ENCODE results near the gene DTX1.
"Not testable (repeated sequence)": the region's sequence is repeated elsewhere in the genome, so short reads cannot be mapped to it uniquely, and the experiment has no call there.

DTX1 gene

GRCh38 chr12:113097716-113098440, 41.3 kb downstream of the DTX1 start:
- peak; percentile 59 for DNase-seq

GRCh38 chr12:113098441-113099028, 42.0 kb downstream of the DTX1 start:
- peak; percentile 42 for DNase-seq

GRCh38 chr12:113099364-113099763, 42.8 kb downstream of the DTX1 start:
- DNase-seq = no peak

- no peak for DNase-seq
Observed at GRCh38 chr12:113099764-113100163, 43.2 kb downstream of the DTX1 start.

GRCh38 chr12:113101751-113102150, 45.2 kb downstream of the DTX1 start:
- no peak for DNase-seq

- no peak for DNase-seq
Observed at GRCh38 chr12:113102811-113103210, 46.3 kb downstream of the DTX1 start.

- DNase-seq = peak; percentile 11
Observed at GRCh38 chr12:113103756-113104450, 47.4 kb downstream of the DTX1 start.

- no peak for DNase-seq
Observed at GRCh38 chr12:113104953-113105510, 48.5 kb downstream of the DTX1 start.

- DNase-seq = no peak
Observed at GRCh38 chr12:113105606-113106271, 49.2 kb downstream of the DTX1 start.

- DNase-seq = no peak
Observed at GRCh38 chr12:113106361-113106760, 49.8 kb downstream of the DTX1 start.

GRCh38 chr12:113108308-113108707, 51.8 kb downstream of the DTX1 start:
- no peak for DNase-seq

- DNase-seq = no peak
Observed at GRCh38 chr12:113109360-113109759, 52.8 kb downstream of the DTX1 start.

GRCh38 chr12:113109872-113110599, 53.5 kb downstream of the DTX1 start:
- no peak for DNase-seq

GRCh38 chr12:113111247-113111646, 54.7 kb downstream of the DTX1 start:
- DNase-seq = no peak

GRCh38 chr12:113112043-113112899, 55.7 kb downstream of the DTX1 start:
- no peak for DNase-seq

- no peak for DNase-seq
Observed at GRCh38 chr12:113113397-113113796, 56.9 kb downstream of the DTX1 start.

GRCh38 chr12:113114447-113115178, 58.1 kb downstream of the DTX1 start:
- DNase-seq = no peak

- no peak for DNase-seq
Observed at GRCh38 chr12:113115455-113116126, 59.1 kb downstream of the DTX1 start.

GRCh38 chr12:113116875-113117274, 60.3 kb downstream of the DTX1 start:
- DNase-seq = no peak

GRCh38 chr12:113117684-113118083, 61.2 kb downstream of the DTX1 start:
- not testable (repeated sequence) for DNase-seq
